ENCODE measurements around the gene OBSCN.

OBSCN gene

GRCh38 chr1:228161866-228162265 lies 46.0 kb upstream of the OBSCN start:
- no peak for TF ChIP-seq CTCF (IDR thresholded peaks at IDR 0.05; ENCODE audit: low read depth, low read length, missing control alignments)
- no peak overlapping the region for H3K4me3 ChIP-seq (replicated peaks; ENCODE audit: low read depth, low read length)
- DNase-seq (ENCODE audit: extremely low read depth, low read depth): no peak

GRCh38 chr1:228162286-228163006 lies 45.4 kb upstream of the OBSCN start:
- no peak for TF ChIP-seq CTCF (IDR thresholded peaks at IDR 0.05; ENCODE audit: low read depth, low read length, missing control alignments)
- DNase-seq (ENCODE audit: extremely low read depth, low read depth): no peak
- no peak overlapping the region for H3K4me3 ChIP-seq (replicated peaks; ENCODE audit: low read depth, low read length)

GRCh38 chr1:228163007-228163753 lies 44.7 kb upstream of the OBSCN start:
- TF ChIP-seq CTCF (IDR thresholded peaks at IDR 0.05; ENCODE audit: low read depth, low read length, missing control alignments): no peak

DNA sequence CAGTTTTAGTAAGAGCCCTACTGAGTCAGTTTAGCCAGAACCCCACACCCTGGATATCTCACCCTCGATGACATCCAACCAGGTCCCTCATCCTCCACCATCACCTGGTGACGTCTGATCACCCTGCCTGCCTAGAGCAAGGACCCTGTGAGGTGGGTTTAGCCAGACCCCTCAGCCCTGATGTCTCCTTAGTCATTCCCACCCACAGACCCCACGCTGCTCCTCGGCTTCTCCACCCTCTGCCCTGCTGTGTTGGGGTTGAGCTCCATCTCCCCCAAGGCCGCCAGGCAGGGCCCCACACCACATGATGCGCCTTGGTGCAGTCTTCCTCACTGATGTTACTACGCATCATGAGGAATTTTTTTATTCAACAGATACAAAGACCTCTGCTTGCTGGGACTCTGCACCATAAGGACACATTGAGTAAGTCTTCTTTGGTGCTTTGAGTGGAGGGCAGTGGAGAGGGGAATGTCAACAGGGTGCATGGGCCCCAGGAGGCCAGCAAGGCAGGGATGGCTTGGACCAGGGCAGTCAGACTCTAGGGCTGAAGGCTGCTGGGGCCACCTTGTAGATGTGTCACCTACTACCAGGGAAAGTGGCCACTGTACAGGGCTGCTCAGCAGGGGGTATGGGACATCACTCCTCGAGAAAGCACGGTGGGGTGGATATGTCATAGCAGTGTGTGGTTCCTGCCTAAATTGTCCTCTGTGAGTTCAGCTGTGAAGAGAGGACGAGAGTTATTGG lies 43.9 kb upstream of the OBSCN start:
- no peak for TF ChIP-seq CTCF (IDR thresholded peaks at IDR 0.05; ENCODE audit: low read depth, low read length, missing control alignments)
- H3K4me3 ChIP-seq (replicated peaks; ENCODE audit: low read depth, low read length): no peak overlapping the region

More at GRCh38 chr1:228163007-228163753, 44.7 kb upstream of the OBSCN start:
- no peak for DNase-seq (ENCODE audit: extremely low read depth, low read depth)
- H3K4me3 ChIP-seq (replicated peaks; ENCODE audit: low read depth, low read length): no peak overlapping the region

GRCh38 chr1:228164561-228165371 lies 43.1 kb upstream of the OBSCN start:
- DNase-seq (ENCODE audit: extremely low read depth, low read depth): no peak
- no peak for TF ChIP-seq CTCF (IDR thresholded peaks at IDR 0.05; ENCODE audit: low read depth, low read length, missing control alignments)
- peak overlapping the region; percentile 37 for H3K4me3 ChIP-seq (replicated peaks; ENCODE audit: low read depth, low read length)

More for the DNA sequence above, 43.9 kb upstream of the OBSCN start:
- no peak for DNase-seq (ENCODE audit: extremely low read depth, low read depth)

All from HFF-Myc (cell line).